ENCODE measurements around the gene TMEM205. TPM values are rescaled to one million over a fixed set of nuclear protein-coding genes. Genes with fewer than 3 reads are reported as not detected.
A peak's percentile ranks its signal among the peaks of the same experiment; 100 is the strongest.

The TMEM205 gene
- total and polyA plus RNA-seq, 2 of the 13 experiments (the other 11 are each of a cell fraction or from before 2014, with no cell fraction given): 45.5 to 98.7 TPM

GRCh38 chr19:11374433-11375142 is 28.5 kb upstream of the TMEM205 start, which contains the start of gene SWSAP1 (continued):
- TF ChIP-seq ZNF660 (CRISPR knock-in tag; IDR thresholded peaks at IDR 0.05; ENCODE audit: borderline replicate concordance, low read depth) (no peak), FOSL2 (CRISPR knock-in tag; IDR thresholded peaks at IDR 0.05) (peak; percentile 44; the same call in 1 of the 2 replicates), SIX1 (CRISPR knock-in tag; IDR thresholded peaks at IDR 0.05; ENCODE audit: borderline replicate concordance) (no peak), HOMEZ (CRISPR knock-in tag; IDR thresholded peaks at IDR 0.05; ENCODE audit: low read depth) (no peak; the same call in 1 of the 2 replicates), ZNF235 (CRISPR knock-in tag; IDR thresholded peaks at IDR 0.05; ENCODE audit: borderline replicate concordance) (no peak), TSC22D2 (CRISPR knock-in tag; IDR thresholded peaks at IDR 0.05; ENCODE audit: borderline replicate concordance) (no peak; the same call in 1 of the 2 replicates), HDAC1 (CRISPR knock-in tag; IDR thresholded peaks at IDR 0.05) (peak; percentile 40; the same call in 1 of the 2 replicates), ELF3 (CRISPR knock-in tag; IDR thresholded peaks at IDR 0.05) (no peak), MAFK (conservative IDR thresholded peaks at IDR 0.05 in 1 of 2, IDR thresholded peaks at IDR 0.05 in 1 of 2; ENCODE audit: low read length in 2 of 2) (no peak), SMAD1 (CRISPR knock-in tag; IDR thresholded peaks at IDR 0.05; ENCODE audit: borderline replicate concordance, low read depth) (no peak), ZNF446 (CRISPR knock-in tag; IDR thresholded peaks at IDR 0.05) (peak; percentile 56; the same call in 1 of the 2 replicates), ZNF354B (CRISPR knock-in tag; IDR thresholded peaks at IDR 0.05) (no peak), CCDC6 (CRISPR knock-in tag; IDR thresholded peaks at IDR 0.05) (no peak), HNRNPUL1 (IDR thresholded peaks at IDR 0.05; ENCODE audit: low read depth, low read length) (no peak), PBX2 (CRISPR knock-in tag; IDR thresholded peaks at IDR 0.05) (peak; percentile 90), NR2F2 (IDR thresholded peaks at IDR 0.05; ENCODE audit: borderline replicate concordance, low read depth) (no peak), MTA3 (CRISPR knock-in tag; IDR thresholded peaks at IDR 0.05) (no peak), ZNF747 (CRISPR knock-in tag; IDR thresholded peaks at IDR 0.05; ENCODE audit: borderline replicate concordance) (no peak), ZBTB3 (CRISPR knock-in tag; IDR thresholded peaks at IDR 0.05; ENCODE audit: borderline replicate concordance, low read depth) (no peak), ZBTB21 (CRISPR knock-in tag; IDR thresholded peaks at IDR 0.05) (no peak), BRF2 (CRISPR knock-in tag; IDR thresholded peaks at IDR 0.05) (peak; percentile 75; the same call in 1 of the 2 replicates), FOXA1 (IDR thresholded peaks at IDR 0.05) (no peak), FOXA1 (CRISPR knock-in tag; IDR thresholded peaks at IDR 0.05) (0 out of 2 replicates have a peak, but pooled peaks have one; percentile 17), RNF2 (conservative IDR thresholded peaks at IDR 0.05; ENCODE audit: low read depth) (peak; percentile 79; the same call in 1 of the 2 replicates), ATF2 (CRISPR knock-in tag; IDR thresholded peaks at IDR 0.05) (peak; percentile 39; the same call in 1 of the 2 replicates), TEAD2 (CRISPR knock-in tag; IDR thresholded peaks at IDR 0.05) (no peak), ZNF562 (CRISPR knock-in tag; IDR thresholded peaks at IDR 0.05; ENCODE audit: borderline replicate concordance) (no peak)
